Measurements from ENCODE around the gene UQCR10. TPM values are rescaled to one million over a fixed set of nuclear protein-coding genes. Genes with fewer than 3 reads are reported as not detected.

The UQCR10 gene
- total RNA-seq, 1 donor from 2014 or later = 65.8 TPM

- Histone ChIP-seq H3K4me3 (no peak overlapping the region), H3K27me3 (no peaks in the 10 kb centered on the region), H3K9me3 (no peaks in the 10 kb centered on the region), H3K36me3 (peaks cover 0 to 6% of the 10 kb centered on the region in 2 donors), H3K27ac (no peak overlapping the region), H3K4me1 (no peaks in the 10 kb centered on the region)
- DNase-seq (ENCODE audit: extremely low spot score in 2 of 2) = no peak
- intact Hi-C loops (cut with DNase I) = loop anchor here (10.0 kb wide), 2 partner anchors 279 to 359 kb away; partner anchors contain the start of gene HORMAD2
- TF ChIP-seq CTCF (IDR thresholded peaks at IDR 0.05) (no peak), POLR2AphosphoS5 (IDR thresholded peaks at IDR 0.05; ENCODE audit: insufficient read depth in 1 of 2, low read depth in 1 of 2) (no peak), POLR2A (IDR thresholded peaks at IDR 0.05) (no peak)
These were observed 41.1 kb upstream of the UQCR10 start for GRCh38 chr22:29726106-29726505.

- peaks cover 0 to 9% of the 10 kb centered on the region in 2 donors for H3K36me3 ChIP-seq
- intact Hi-C loops (cut with DNase I) = loop anchor here (10.0 kb wide), 2 partner anchors 278 to 358 kb away; partner anchors contain the start of gene HORMAD2
- no peaks in the 10 kb centered on the region for H3K4me1 ChIP-seq
- H3K9me3 ChIP-seq = no peaks in the 10 kb centered on the region
- H3K4me3 ChIP-seq = no peak overlapping the region
- H3K27me3 ChIP-seq = no peaks in the 10 kb centered on the region
- no peak for TF ChIP-seq POLR2AphosphoS5 (IDR thresholded peaks at IDR 0.05; ENCODE audit: insufficient read depth in 1 of 2, low read depth in 1 of 2)
- no peak for TF ChIP-seq CTCF (IDR thresholded peaks at IDR 0.05)
- no peak for TF ChIP-seq POLR2A (IDR thresholded peaks at IDR 0.05)
- no peak for DNase-seq (ENCODE audit: extremely low spot score in 2 of 2)
- no peak overlapping the region for H3K27ac ChIP-seq
These were observed 40.5 kb upstream of the UQCR10 start for GRCh38 chr22:29726512-29727130.

GRCh38 chr22:29727131-29727523 is 40.0 kb upstream of the UQCR10 start:
- Histone ChIP-seq H3K36me3 (peaks cover 0 to 9% of the 10 kb centered on the region in 2 donors), H3K27ac (no peak overlapping the region), H3K4me3 (no peak overlapping the region), H3K27me3 (no peaks in the 10 kb centered on the region), H3K9me3 (no peaks in the 10 kb centered on the region), H3K4me1 (no peaks in the 10 kb centered on the region)
- TF ChIP-seq POLR2A (IDR thresholded peaks at IDR 0.05) = no peak
- no peak for TF ChIP-seq POLR2AphosphoS5 (IDR thresholded peaks at IDR 0.05; ENCODE audit: insufficient read depth in 1 of 2, low read depth in 1 of 2)
- TF ChIP-seq CTCF (IDR thresholded peaks at IDR 0.05) = no peak
- DNase-seq (ENCODE audit: extremely low spot score in 2 of 2) = no peak
- intact Hi-C loops (cut with DNase I) = loop anchor here (10.0 kb wide), 2 partner anchors 278 to 358 kb away; partner anchors contain the start of gene HORMAD2

GRCh38 chr22:29729161-29729560 is 38.0 kb upstream of the UQCR10 start:
- TF ChIP-seq CTCF (IDR thresholded peaks at IDR 0.05) = no peak
- no peak for TF ChIP-seq POLR2A (IDR thresholded peaks at IDR 0.05)
- TF ChIP-seq POLR2AphosphoS5 (IDR thresholded peaks at IDR 0.05; ENCODE audit: insufficient read depth in 1 of 2, low read depth in 1 of 2) = no peak
- DNase-seq (ENCODE audit: extremely low spot score in 2 of 2) = no peak
- Histone ChIP-seq H3K9me3 (no peaks in the 10 kb centered on the region), H3K27me3 (no peaks in the 10 kb centered on the region), H3K4me1 (peaks cover 12% of the 10 kb centered on the region), H3K27ac (no peak overlapping the region), H3K4me3 (no peak overlapping the region), H3K36me3 (peaks cover 0 to 9% of the 10 kb centered on the region in 2 donors)
- intact Hi-C loops (cut with DNase I) = loop anchor here (10.0 kb wide), 2 partner anchors 276 to 356 kb away; partner anchors contain the start of gene HORMAD2
